ENCODE data around the gene CHD2. TPM values are rescaled to one million over a fixed set of nuclear protein-coding genes. Genes with fewer than 3 reads are reported as not detected.
"Not testable (repeated sequence)": the region's sequence is repeated elsewhere in the genome, so short reads cannot be mapped to it uniquely, and the experiment has no call there.

CHD2 gene
- total and polyA plus RNA-seq, 4 donors = 39.4 to 547 (median 76.3) TPM

DNA sequence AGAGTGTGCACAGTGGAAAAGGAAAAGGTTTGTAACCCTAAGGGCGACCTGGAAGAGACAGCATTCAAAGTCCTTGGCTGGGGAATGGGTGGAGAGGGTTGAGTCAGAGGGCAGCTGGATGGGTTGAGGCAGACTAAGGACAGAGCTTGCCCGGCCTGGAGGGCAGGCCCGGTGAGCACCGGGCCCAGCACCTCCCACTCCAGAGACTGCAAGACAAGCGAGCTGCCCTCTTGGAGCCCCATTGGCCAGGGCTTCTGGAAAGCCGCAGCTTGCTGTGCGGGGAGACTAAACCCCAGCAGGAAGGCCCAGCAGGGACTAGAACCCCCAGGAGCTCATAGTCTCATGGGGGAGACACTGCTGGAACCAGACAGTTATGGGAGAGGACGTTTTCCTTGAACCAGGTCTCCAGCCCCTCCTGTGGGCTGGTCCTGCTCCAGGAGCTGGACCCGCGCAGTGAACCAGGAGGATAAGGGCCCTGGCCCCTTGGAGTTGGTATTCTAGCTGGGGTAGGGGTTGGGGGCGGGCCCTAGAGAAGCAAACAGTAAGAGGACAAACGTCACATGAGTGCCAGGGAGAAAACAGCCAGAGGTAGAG, 129.8 kb downstream of the CHD2 start:
- ATAC-seq (ENCODE audit: insufficient read depth, low FRiP score) (peak; percentile 39), DNase-seq (no peak)
- Histone ChIP-seq H3K4me3 (no peak overlapping the region), H3K27me3 (ENCODE audit: control insufficient read depth in 3 of 3, insufficient read depth in 3 of 3, low read length in 2 of 3) (no peaks in the 10 kb centered on the region), H3K9me3 (ENCODE audit: control insufficient read depth in 4 of 4, insufficient read depth in 3 of 4, low read length in 3 of 4) (peaks cover 0 to 6% (median 0%) of the 10 kb centered on the region in 4 donors), H3K9ac (ENCODE audit: insufficient read depth in 1 of 2, low read length in 2 of 2) (no peak overlapping the region), H3K4me1 (ENCODE audit: control insufficient read depth in 5 of 5, insufficient read depth in 5 of 5, low read length in 5 of 5) (peaks cover 8 to 28% (median 15%) of the 10 kb centered on the region in 5 donors), H3K36me3 (ENCODE audit: control insufficient read depth in 4 of 4, insufficient read depth in 4 of 4, low read length in 4 of 4) (peaks cover 0 to 23% (median 22%) of the 10 kb centered on the region in 4 donors), H3K27ac (ENCODE audit: low read depth in 1 of 2, low read length in 1 of 2) (peak overlapping the region in 1 of 2 donors; percentile 81)
- no peak for TF ChIP-seq CTCF (IDR thresholded peaks at IDR 0.05; ENCODE audit: control extremely low read depth, extremely low read depth)
- 63 to 73% methylated on average over 12 of the region's 12 CpGs for WGBS, 2 donors

DNA sequence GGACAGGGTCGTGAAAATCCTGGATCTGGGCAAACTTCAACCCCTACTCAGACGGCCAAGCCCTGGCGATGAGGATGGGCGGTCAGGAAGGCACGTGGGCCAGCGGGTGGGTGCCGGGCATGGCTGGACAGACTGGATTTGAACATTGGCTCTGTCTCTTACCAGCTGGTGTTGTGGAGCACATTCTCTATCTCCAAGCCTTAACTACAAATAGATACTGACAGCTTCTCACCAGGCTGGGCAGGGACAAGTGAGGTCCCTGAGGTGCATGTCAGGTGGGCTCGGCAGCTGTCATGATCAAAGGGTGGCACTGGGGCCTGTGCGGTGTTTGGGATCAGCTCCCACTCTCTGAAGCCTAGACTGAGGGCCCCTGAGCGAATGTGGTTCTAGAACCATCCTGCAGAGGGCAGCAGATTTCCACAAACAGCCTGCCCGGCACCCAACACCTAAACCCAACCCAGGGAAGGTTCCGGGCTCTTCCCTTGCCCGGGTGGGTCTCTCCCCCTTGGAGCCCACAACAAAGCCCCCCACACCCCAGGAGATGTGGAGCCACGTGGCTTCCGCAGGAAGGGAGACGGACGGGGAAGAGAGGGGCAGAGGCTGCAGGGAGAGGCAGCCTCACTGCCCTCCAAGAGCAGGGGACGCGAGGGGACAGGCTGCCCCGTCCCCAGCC, 130.4 kb downstream of the CHD2 start:
- no peak overlapping the region for H3K9ac ChIP-seq (ENCODE audit: insufficient read depth in 1 of 2, low read length in 2 of 2)
- ATAC-seq (ENCODE audit: insufficient read depth, low FRiP score) (peak; percentile 56), DNase-seq (peak; percentile 70 to 75 (median 72))
- no peak overlapping the region for H3K27ac ChIP-seq (ENCODE audit: low read depth in 1 of 2, low read length in 1 of 2)
- peaks cover 8 to 24% (median 15%) of the 10 kb centered on the region in 5 donors for H3K4me1 ChIP-seq (ENCODE audit: control insufficient read depth in 5 of 5, insufficient read depth in 5 of 5, low read length in 5 of 5)
- H3K27me3 ChIP-seq (ENCODE audit: control insufficient read depth in 3 of 3, insufficient read depth in 3 of 3, low read length in 2 of 3) = no peaks in the 10 kb centered on the region
- peaks cover 0 to 17% (median 16%) of the 10 kb centered on the region in 4 donors for H3K36me3 ChIP-seq (ENCODE audit: control insufficient read depth in 4 of 4, insufficient read depth in 4 of 4, low read length in 4 of 4)
- TF ChIP-seq CTCF (IDR thresholded peaks at IDR 0.05; ENCODE audit: control extremely low read depth, extremely low read depth) = peak; percentile 68
- H3K9me3 ChIP-seq (ENCODE audit: control insufficient read depth in 4 of 4, insufficient read depth in 3 of 4, low read length in 3 of 4) = peaks cover 0 to 6% (median 0%) of the 10 kb centered on the region in 4 donors
- H3K4me3 ChIP-seq = no peak overlapping the region
- 20 to 39% methylated on average over 16 to 20 of the region's 20 CpGs for WGBS, 2 donors

- Histone ChIP-seq H3K27ac (ENCODE audit: low read depth in 1 of 2, low read length in 1 of 2) (no peak overlapping the region), H3K27me3 (ENCODE audit: control insufficient read depth in 3 of 3, insufficient read depth in 3 of 3, low read length in 2 of 3) (no peaks in the 10 kb centered on the region), H3K4me1 (ENCODE audit: control insufficient read depth in 5 of 5, insufficient read depth in 5 of 5, low read length in 5 of 5) (peaks cover 8 to 23% (median 15%) of the 10 kb centered on the region in 5 donors), H3K9me3 (ENCODE audit: control insufficient read depth in 4 of 4, insufficient read depth in 3 of 4, low read length in 3 of 4) (peaks cover 0 to 5% (median 0%) of the 10 kb centered on the region in 4 donors), H3K4me3 (no peak overlapping the region), H3K36me3 (ENCODE audit: control insufficient read depth in 4 of 4, insufficient read depth in 4 of 4, low read length in 4 of 4) (peaks cover 0 to 14% (median 11%) of the 10 kb centered on the region in 4 donors), H3K9ac (ENCODE audit: insufficient read depth in 1 of 2, low read length in 2 of 2) (no peak overlapping the region)
- TF ChIP-seq CTCF (IDR thresholded peaks at IDR 0.05; ENCODE audit: control extremely low read depth, extremely low read depth) = no peak
- 75 to 78% methylated on average over 9 of the region's 9 CpGs for WGBS, 2 donors
- DNase-seq (no peak), ATAC-seq (ENCODE audit: insufficient read depth, low FRiP score) (no peak)
Measured at GRCh38 chr15:93031103-93031464, 131.0 kb downstream of the CHD2 start.

GRCh38 chr15:93031557-93032384, 131.6 kb downstream of the CHD2 start:
- peaks cover 8 to 21% (median 16%) of the 10 kb centered on the region in 5 donors for H3K4me1 ChIP-seq (ENCODE audit: control insufficient read depth in 5 of 5, insufficient read depth in 5 of 5, low read length in 5 of 5)
- not testable (repeated sequence) for ATAC-seq (ENCODE audit: insufficient read depth, low FRiP score); H3K9ac ChIP-seq (ENCODE audit: insufficient read depth in 1 of 2, low read length in 2 of 2); H3K36me3 ChIP-seq (ENCODE audit: control insufficient read depth in 4 of 4, insufficient read depth in 4 of 4, low read length in 4 of 4); H3K27me3 ChIP-seq (ENCODE audit: control insufficient read depth in 3 of 3, insufficient read depth in 3 of 3, low read length in 2 of 3); H3K27ac ChIP-seq (ENCODE audit: low read depth in 1 of 2, low read length in 1 of 2); DNase-seq; H3K4me3 ChIP-seq; H3K9me3 ChIP-seq (ENCODE audit: control insufficient read depth in 4 of 4, insufficient read depth in 3 of 4, low read length in 3 of 4)
- 94 to 96% methylated on average over 42 to 44 of the region's 44 CpGs for WGBS, 2 donors

- H3K27ac ChIP-seq (ENCODE audit: low read depth in 1 of 2, low read length in 1 of 2); ATAC-seq (ENCODE audit: insufficient read depth, low FRiP score); H3K36me3 ChIP-seq (ENCODE audit: control insufficient read depth in 4 of 4, insufficient read depth in 4 of 4, low read length in 4 of 4); H3K9me3 ChIP-seq (ENCODE audit: control insufficient read depth in 4 of 4, insufficient read depth in 3 of 4, low read length in 3 of 4); H3K9ac ChIP-seq (ENCODE audit: insufficient read depth in 1 of 2, low read length in 2 of 2); H3K4me3 ChIP-seq; H3K27me3 ChIP-seq (ENCODE audit: control insufficient read depth in 3 of 3, insufficient read depth in 3 of 3, low read length in 2 of 3); DNase-seq: not testable (repeated sequence)
- peaks cover 10 to 22% (median 15%) of the 10 kb centered on the region in 5 donors for H3K4me1 ChIP-seq (ENCODE audit: control insufficient read depth in 5 of 5, insufficient read depth in 5 of 5, low read length in 5 of 5)
- 91 to 93% methylated on average over 19 to 21 of the region's 21 CpGs for WGBS, 2 donors
Measured at GRCh38 chr15:93032515-93033206, 132.5 kb downstream of the CHD2 start.
